ENCODE measurements around the gene SNCA.

The SNCA gene

GRCh38 chr4:89814362-89814761, 22.6 kb downstream of the SNCA start:
- DNase-seq (ENCODE audit: low read depth), result no peak

GRCh38 chr4:89813197-89813596, 23.8 kb downstream of the SNCA start:
- no peak for DNase-seq (ENCODE audit: low read depth)

GRCh38 chr4:89807441-89808140, 29.4 kb downstream of the SNCA start:
- DNase-seq (ENCODE audit: low read depth), result no peak

DNA sequence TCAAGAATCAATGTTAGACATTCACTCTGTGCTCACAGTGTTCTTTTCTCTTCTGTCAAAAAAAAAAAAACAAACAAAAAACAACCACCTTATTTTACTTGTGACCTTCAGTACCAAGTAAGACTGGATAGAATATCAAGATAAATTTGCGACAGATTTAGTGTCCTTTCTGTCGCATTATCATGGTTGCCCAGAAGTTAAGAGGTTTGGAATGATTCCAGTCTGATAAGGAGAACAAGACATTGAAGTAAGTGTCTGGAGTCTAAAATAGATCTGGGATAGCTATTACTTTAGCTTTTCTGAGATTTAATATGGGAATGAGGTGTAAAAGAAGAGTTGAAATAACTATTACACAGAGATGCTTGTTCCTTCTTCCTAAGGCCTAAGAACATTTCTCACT, 31.7 kb downstream of the SNCA start:
- DNase-seq (ENCODE audit: low read depth), result no peak

- no peak for DNase-seq (ENCODE audit: low read depth)
Observed at GRCh38 chr4:89803915-89804314, 33.0 kb downstream of the SNCA start.

DNA sequence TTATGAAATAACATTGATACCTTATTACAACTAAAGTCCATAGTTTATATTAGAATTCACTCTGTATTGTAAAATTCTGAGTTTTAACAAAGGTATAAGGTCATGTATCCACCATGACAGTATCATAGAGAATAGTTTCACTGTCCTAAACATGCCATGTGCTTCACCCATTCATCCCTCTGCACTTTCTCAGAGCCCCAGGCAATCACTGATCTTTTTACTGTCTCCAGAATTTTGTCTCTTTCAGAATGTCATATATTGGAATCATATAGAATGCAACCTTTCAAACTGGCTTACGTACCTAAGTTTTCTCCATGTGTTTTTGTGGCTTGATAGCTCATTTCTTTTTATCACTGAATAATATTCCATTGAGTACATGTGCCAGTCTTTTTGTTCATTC, 33.9 kb downstream of the SNCA start:
- DNase-seq (ENCODE audit: low read depth), result no peak

GRCh38 chr4:89800527-89801103, 36.3 kb downstream of the SNCA start:
- DNase-seq (ENCODE audit: low read depth), result no peak

DNA sequence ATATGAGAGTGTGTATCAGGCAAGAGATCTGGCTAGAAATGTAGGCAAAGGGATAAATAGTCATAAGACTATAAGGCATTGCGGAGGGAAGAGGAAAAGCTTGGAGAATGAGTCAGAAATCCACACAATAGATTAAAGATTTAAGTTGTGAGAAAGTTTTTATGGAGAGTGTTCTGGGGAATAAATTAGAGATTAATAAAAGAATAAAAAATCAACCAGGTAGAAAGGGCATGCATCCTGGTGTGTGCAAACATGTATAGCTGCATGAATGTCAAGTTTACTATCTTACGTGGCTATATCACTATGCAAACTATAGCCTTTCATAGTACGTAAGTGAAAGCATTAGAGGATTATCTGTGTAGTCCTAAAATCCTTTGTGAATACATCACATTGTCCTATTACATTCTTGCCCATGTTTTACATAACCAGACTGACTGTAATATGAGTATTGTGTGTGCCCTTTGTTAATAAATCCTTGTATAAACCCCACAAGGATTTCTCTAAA, 36.9 kb downstream of the SNCA start:
- no peak for DNase-seq (ENCODE audit: low read depth)

DNA sequence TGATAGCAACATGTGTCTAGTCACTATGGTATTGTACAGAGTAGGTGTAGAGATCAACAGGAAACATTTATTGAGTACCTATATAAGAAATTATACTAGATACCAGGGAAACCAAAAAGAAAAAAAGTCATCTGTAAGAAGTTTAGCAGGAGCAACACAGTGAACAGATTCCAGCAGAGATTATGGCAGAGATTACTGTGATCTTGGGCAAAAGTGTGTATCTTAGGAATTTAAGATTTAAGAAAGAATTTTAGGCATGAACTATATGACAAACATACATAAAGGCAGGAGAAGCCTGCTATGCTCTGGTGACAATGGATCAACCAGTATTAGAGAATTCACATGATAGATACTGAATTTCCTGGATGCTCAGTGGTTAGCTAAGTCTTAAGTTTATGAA, 37.9 kb downstream of the SNCA start:
- DNase-seq (ENCODE audit: low read depth), result no peak

DNA sequence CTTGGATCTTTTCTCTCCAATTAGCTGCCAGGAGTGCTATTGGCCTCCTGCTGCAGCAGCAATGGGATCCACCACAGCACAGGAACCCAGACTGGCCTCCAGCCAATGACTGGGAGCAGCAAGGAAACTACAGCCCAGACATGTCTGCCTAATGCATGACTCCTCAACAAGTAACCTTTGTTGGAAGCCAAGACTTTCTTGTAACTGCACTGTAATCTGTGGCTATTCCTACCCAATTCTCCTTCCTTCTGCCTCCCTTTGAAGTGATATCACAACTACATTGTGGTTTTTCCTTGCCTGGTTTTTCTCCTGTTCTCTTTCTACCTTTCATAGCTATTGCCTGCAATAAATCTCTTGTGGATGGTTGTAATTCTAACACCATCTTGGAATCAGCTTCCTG, 39.8 kb downstream of the SNCA start:
- DNase-seq (ENCODE audit: low read depth), result no peak

- no peak for DNase-seq (ENCODE audit: low read depth)
Observed at GRCh38 chr4:89788206-89789072, 48.5 kb downstream of the SNCA start.

DNA sequence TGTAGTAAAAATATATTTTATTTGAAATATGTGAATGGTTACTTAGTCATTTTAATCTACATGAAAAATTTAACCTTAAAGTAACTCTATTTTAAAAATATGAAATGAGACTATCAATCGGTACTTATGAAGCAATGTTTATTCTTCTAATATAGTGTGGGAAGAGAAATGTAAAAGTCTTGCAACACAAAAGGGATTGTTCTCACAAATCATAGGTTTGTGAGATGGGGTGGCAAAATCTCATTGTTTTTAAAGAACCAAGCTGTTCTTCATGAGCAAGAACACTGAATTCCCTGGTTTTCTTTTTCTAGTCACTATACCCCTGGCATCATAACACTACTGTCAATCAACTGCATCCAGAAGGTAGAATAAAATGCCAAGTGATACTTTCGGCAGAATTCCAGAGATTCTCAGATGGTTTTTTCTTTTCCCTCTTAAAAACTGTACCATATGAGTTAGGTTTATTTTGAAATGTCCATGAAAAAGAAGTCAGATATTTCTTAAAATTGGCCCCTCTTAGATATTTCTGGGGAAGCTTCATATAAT, 52.2 kb downstream of the SNCA start:
- no peak for DNase-seq (ENCODE audit: low read depth)

GRCh38 chr4:89781321-89781720, 55.6 kb downstream of the SNCA start:
- DNase-seq (ENCODE audit: low read depth), result no peak

GRCh38 chr4:89773805-89774204, 63.2 kb downstream of the SNCA start:
- DNase-seq (ENCODE audit: low read depth), result no peak

DNA sequence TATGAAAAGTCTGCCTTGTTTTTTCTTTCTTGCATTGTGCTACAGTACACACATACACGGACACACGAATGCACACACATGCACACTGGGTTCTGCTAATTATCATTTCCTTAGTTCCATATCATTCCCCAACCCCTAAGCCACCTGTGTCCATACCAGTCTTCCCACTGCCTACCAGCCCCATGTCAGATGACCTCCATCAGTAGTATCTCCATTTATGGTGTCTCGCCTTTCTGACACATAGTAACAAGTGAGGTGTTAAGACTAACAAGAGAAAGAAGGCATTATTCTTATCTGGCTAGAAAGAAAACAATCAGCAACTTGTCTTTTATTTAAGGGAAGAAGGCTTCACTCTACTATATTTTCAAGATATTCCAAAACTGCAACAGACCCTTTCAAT, 67.1 kb downstream of the SNCA start:
- DNase-seq (ENCODE audit: low read depth), result no peak

GRCh38 chr4:89767924-89768323, 69.0 kb downstream of the SNCA start:
- DNase-seq (ENCODE audit: low read depth), result no peak

DNA sequence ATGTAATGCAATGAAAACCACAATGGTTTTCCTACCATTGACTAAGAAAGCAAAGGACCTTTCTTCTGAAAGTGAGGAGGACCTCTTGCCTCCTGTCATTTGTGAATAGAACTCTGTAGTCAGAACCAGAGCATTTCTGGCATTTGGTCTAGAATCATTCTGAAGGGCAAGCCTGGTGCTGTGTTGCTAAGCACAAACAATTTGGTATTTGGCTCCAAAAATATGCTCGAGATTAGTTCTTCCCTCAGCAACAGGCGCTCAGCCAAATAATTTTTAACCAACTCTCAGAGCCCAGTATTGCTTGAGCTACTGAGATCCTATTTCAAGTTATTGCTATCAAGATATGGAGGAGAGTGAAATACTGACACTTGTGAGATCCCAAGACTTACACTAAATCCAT, 71.0 kb downstream of the SNCA start:
- DNase-seq (ENCODE audit: low read depth), result peak; percentile 74

GRCh38 chr4:89765528-89765927, 71.4 kb downstream of the SNCA start:
- DNase-seq (ENCODE audit: low read depth), result no peak

GRCh38 chr4:89762311-89762710, 74.7 kb downstream of the SNCA start:
- no peak for DNase-seq (ENCODE audit: low read depth)

DNA sequence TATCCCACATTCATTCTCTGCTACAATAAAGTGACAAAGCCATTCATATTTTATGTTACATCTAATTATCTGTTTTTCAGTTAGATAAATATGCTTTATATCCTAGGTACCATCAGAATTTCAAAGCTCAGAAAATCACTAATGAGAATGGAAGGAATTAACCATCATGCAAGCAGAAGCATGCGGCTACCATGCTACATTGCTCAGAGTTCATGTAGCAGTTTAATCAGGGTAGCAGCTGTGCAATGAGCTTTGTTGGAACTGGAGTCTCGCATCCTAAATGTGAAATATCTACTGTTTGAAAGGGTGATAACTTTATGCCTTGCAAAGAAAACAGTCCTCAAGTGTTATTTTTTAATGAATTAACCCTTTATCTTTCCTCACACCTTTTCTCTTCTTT, 77.5 kb downstream of the SNCA start:
- no peak for DNase-seq (ENCODE audit: low read depth)

DNA sequence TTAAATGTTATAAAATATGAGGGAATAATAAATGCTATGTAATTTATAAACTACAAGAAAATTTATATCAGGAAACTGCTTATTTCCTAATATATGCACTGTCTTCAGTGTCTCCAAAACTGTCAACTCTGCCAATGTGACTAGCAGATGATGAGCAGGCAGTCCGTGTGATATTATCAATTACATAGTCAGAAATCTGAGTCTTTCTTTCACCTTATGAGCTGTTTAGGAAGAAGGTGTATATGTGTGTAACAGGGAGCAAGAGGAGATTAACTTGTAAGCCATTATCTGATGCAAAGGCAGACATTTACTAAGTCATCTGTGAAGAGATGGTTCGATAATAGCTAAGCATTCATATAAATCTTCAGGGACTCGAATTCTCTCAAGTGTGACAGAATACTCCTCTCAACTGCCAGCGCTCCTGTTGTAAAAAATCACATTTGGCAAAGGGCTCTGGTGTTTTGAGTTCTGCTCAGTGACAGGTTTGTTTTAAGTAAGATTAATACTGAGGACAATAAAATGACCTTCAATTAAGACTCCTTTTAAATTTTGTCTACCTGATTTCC, 79.7 kb downstream of the SNCA start:
- no peak for DNase-seq (ENCODE audit: low read depth)

GRCh38 chr4:89755220-89755619, 81.7 kb downstream of the SNCA start:
- no peak for DNase-seq (ENCODE audit: low read depth)
